Measurements from ENCODE around the gene KLRC3.

DNA sequence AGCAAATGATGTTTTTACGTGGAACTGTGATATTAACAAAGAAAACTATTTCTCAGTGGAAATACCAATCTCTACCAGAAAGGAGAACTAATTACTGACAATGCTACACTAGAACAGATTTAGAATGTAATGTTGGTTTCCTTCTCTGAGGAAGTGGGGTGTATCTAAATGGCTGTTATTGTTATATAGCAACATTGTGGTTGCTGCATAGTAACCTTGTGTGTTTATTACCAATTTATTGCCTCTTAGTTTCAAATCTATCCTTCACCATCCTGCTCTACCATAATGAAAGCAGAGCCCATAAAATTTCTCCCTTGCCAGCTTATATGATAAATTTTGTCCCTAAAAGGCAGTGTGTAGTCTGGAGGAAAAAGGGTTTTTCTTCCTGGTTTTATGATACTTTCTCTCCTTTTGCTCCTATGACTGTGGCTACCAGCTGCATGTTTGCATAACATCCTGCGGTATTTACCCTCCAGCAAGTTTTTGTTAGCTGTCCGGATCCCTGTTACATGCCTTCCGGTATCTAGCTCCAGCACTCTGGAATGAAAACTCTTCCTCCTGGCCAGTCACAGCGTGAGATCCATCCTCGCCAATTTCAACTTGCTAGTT is 24.9 kb downstream of the KLRC3 start:
- no peak for TF ChIP-seq POLR2A (IDR thresholded peaks at IDR 0.05)
- TF ChIP-seq, protein P1, sequence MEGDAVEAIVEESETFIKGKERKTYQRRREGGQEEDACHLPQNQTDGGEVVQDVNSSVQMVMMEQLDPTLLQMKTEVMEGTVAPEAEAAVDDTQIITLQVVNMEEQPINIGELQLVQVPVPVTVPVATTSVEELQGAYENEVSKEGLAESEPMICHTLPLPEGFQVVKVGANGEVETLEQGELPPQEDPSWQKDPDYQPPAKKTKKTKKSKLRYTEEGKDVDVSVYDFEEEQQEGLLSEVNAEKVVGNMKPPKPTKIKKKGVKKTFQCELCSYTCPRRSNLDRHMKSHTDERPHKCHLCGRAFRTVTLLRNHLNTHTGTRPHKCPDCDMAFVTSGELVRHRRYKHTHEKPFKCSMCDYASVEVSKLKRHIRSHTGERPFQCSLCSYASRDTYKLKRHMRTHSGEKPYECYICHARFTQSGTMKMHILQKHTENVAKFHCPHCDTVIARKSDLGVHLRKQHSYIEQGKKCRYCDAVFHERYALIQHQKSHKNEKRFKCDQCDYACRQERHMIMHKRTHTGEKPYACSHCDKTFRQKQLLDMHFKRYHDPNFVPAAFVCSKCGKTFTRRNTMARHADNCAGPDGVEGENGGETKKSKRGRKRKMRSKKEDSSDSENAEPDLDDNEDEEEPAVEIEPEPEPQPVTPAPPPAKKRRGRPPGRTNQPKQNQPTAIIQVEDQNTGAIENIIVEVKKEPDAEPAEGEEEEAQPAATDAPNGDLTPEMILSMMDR (IDR thresholded peaks at IDR 0.05): no peak
